GM19438 (cell line): Measurements from ENCODE around the gene UBE2E2.
A peak's percentile ranks its signal among the peaks of the same experiment; 100 is the strongest.

Experiments
- ATAC-seq: cut with Tn5 transposase; IDR thresholded peaks from one replicate; pipeline ENCODE4 v1.9.1; 2021; ENCODE audit warnings: low read depth; ENCODE audit not compliant: unreplicated experiment

Gene UBE2E2

GRCh38 chr3:23494967-23495366, 291.8 kb downstream of the UBE2E2 start:
- no peak for ATAC-seq

DNA sequence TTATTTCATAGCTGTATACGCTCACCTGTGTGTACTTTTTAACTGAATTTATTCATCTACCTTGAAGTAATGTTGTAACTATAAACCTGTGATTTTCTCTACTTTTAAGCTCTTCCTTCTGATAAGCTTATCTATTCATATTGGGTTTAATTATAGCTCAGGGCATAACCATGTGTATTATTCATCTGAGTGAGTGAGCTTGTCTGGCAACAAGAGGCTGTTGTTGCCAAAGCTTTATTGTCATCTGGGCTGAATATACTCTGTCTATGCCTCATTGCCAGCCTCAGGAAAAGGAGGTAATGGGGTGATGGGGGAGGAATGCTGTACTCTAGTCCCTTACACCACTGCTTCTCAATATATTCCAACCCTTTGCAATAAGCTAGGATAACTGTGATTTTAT, 292.4 kb downstream of the UBE2E2 start:
- no peak for ATAC-seq

DNA sequence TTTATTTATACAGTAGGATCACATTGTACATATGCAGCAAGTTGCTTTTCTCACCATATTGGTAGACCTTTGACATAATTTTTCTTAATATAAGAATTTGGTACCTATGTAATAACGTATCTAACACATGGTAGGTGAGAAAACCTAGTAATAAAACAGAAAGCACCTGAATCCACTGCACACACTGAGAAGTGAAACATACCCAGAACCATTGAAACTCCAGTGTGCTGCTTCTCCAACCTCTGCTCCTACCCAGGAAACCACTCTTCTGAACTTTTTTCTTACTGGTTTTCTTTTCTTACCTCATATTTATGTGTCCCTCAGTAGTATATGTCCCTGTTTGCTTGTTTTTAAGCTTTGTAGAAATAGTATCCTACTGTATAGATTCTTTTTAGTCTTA, 293.0 kb downstream of the UBE2E2 start:
- no peak for ATAC-seq

GRCh38 chr3:23497156-23497555, 294.0 kb downstream of the UBE2E2 start:
- no peak for ATAC-seq

DNA sequence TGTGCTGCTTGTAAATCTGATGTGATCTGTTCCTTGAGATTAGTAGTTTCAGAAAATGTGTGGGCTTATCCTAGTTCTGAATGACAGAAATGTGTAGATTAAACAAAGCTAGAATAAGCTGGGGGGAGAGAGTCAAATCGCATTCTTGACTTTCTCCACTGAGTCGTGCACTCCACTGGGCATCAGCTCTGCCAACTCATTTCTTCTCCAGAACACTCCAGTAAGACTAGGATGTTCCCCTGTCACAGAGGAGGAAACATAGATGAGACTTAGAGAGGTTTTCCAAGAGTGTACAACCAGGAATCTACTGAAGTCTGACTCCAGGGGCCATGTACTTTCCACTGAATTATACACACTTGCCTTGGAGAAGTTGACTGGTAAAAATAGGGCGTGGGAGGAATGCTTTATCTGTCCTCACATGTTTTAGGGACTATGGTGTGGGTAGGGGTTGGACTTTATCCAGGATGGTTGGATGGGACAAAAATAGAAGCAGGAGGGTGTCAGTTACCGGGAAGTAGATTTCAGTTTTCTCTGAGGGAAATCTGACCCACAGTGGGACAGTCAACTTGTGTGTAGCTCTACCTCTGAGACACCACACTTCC, 298.2 kb downstream of the UBE2E2 start:
- no peak for ATAC-seq

GRCh38 chr3:23508464-23508863, 305.3 kb downstream of the UBE2E2 start:
- no peak for ATAC-seq

DNA sequence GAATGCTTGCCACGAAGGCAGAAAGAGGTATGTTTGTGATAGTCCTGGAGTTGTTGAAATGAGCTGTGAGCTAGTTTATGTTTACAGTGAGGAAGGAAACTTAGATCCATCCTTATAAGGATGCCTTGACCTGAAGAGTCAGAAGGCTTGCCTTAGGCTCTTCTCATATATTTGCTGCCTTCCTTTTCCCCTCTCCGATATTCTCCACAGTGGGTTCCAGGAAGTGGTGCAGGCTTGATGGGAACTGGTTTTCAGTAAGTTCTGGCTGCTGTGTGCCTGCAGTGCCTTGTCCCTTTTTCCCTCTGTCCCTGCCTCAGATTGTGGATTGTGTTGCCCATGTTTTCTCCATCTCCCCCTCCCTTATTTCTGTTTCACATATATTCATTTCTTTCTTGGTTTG, 315.3 kb downstream of the UBE2E2 start:
- no peak for ATAC-seq

- peak; percentile 60 for ATAC-seq
These were observed 316.4 kb downstream of the UBE2E2 start for GRCh38 chr3:23519314-23520208.

GRCh38 chr3:23527326-23527725, 324.2 kb downstream of the UBE2E2 start:
- no peak for ATAC-seq

DNA sequence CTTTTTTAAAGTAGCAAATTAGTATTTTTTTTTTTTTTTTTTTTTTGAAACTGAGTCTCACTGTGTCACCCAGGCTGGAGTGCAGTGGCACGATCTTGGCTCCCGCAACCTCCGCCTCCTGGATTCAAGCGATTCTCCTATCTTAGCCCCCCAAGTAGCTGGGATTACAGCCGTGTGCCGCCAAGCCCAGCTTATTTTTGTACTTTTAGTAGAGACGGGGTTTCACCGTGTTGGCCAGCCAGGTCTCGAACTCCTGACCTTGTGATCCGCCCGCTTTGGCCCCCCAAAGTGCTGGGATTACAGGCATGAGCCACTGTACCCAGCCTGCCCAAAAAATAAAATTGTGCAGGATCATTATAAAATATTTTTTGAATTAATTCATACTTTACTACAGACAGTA, 330.5 kb downstream of the UBE2E2 start:
- ATAC-seq = no peak

- no peak for ATAC-seq
These were observed 330.9 kb downstream of the UBE2E2 start for GRCh38 chr3:23533996-23534395.

- ATAC-seq = no peak
These were observed 334.0 kb downstream of the UBE2E2 start for GRCh38 chr3:23537101-23537551.

DNA sequence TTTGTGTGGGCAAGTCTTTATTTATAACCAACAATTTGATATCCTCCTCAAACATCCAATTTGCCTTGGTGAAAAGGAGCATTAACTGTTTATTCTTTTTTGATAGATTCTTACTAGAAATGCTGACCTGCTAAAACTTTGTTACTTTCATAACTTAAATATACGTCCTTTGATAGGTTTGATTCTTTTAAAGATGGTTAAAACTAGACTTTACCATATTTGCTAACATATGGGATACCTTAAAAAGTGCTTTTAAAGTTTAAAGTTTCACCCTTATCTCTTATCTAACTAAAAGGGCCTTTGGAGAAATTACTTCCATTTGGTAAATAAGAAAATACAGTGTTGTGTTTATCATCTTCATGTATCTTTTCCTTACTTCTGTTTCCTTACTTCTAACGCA, 336.1 kb downstream of the UBE2E2 start:
- ATAC-seq = no peak

DNA sequence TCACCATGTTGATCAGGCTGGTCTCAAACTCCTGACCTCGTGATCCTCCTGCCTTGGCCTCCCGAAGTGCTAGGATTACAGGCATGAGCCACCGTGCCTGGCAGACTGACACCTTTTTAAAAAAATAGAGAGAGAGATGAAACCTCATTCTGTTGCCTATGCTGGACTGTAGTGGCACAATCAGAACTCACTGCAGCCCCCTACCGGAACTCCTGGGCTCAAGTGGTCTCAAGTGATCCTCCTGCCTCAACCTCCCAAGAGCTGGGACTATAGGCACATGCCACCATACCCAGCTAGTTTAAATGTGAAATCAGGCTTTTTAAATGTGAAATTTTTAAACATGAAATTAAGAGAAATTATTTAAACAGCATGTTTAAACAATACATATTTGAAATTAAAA, 337.5 kb downstream of the UBE2E2 start:
- ATAC-seq = no peak

DNA sequence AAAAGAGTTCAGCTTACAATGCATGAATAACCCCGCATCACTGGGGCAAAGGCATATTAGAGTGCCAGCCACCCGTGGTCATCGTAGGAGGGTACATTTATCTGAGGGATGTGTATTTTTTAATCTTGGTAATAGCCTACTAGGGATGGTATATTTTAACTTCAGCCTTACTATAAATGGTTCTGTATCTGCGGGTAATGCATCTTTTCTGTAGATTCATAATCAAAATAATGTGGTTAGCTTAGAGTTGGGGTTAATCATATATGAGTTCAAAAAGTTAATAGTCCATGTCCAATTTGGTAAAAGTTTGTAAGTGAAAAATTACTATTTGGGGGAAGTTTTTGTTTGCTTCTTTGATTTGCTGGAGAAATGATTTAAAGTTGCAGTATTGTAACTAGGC, 339.0 kb downstream of the UBE2E2 start:
- ATAC-seq = no peak

GRCh38 chr3:23546181-23546580, 343.1 kb downstream of the UBE2E2 start:
- ATAC-seq = no peak

GRCh38 chr3:23547905-23548650, 345.0 kb downstream of the UBE2E2 start:
- no peak for ATAC-seq

DNA sequence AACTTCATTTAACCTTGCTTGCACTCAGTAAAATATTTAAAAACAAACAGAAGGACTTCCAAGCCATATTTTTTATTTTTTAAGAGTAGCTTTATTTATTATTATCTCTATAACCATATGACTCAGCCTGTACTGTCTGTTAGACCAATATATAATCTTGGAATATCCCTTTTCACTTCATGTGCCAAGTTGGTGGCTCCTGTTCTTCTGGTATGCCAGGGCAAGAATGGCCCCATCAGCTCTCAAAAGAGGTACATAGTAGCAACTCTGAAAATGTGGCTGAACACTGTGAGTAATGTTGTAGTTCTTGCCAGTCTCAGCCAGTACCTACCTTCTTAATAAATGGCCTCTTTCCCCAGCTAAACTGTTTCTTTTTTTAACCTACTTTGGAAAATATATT, 345.6 kb downstream of the UBE2E2 start:
- ATAC-seq = no peak

DNA sequence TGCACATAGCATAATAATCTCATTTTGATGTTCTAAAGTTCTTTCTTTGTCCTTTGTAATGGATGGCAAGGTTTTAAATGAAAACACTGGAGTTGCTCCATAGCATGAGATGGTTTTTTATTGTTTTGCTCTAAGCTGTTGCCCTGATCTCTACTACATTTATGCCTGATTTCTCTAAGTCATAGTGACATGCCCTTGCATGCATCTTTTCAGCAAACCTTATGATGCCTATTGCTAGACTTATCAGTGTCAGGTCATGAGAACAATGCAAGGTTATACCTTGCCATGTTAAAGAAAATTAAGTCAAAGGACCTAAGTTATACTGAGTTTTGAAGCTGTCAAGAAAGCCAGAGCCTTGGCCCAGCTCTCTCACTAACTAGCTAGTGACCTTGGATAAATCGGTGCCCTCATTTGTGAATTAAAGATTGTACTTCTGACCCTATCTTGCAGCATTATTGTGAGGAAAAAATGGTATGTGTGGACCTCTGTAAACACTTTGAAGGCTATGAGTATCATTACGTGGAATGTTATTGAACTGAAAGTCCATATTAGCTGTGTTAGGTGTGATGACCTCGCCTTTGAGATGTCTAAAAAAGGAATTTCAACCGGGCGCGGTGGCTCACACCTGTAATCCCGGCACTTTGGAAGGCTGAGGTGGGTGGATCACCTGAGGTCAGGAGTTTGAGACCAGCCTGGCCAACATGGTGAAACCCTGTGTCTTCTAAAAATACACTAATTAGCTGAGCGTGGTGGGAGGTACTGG, 346.2 kb downstream of the UBE2E2 start:
- no peak for ATAC-seq

- peak; percentile 87 for ATAC-seq
These were observed 347.3 kb downstream of the UBE2E2 start for GRCh38 chr3:23550402-23550801.

- ATAC-seq = no peak
These were observed 349.4 kb downstream of the UBE2E2 start for GRCh38 chr3:23552506-23552905.
